ENCODE data around the gene KDM1A.

The KDM1A gene

GRCh38 chr1:23066075-23066474 is 46.8 kb downstream of the KDM1A start:
- H3K4me3 ChIP-seq (ENCODE audit: low read depth, low read length) = no peak overlapping the region

GRCh38 chr1:23069149-23069548 is 49.9 kb downstream of the KDM1A start:
- no peak overlapping the region for H3K4me3 ChIP-seq (ENCODE audit: low read depth, low read length)

- no peak overlapping the region for H3K4me3 ChIP-seq (ENCODE audit: low read depth, low read length)
Measured at GRCh38 chr1:23069675-23070074, 50.4 kb downstream of the KDM1A start.

GRCh38 chr1:23074012-23074411 is 54.7 kb downstream of the KDM1A start:
- no peak overlapping the region for H3K4me3 ChIP-seq (ENCODE audit: low read depth, low read length)

GRCh38 chr1:23079025-23079424 is 59.8 kb downstream of the KDM1A start:
- no peak overlapping the region for H3K4me3 ChIP-seq (ENCODE audit: low read depth, low read length)

GRCh38 chr1:23080885-23081284 is 61.6 kb downstream of the KDM1A start:
- H3K4me3 ChIP-seq (ENCODE audit: low read depth, low read length) = no peak overlapping the region

- no peak overlapping the region for H3K4me3 ChIP-seq (ENCODE audit: low read depth, low read length)
Measured at GRCh38 chr1:23081376-23081775, 62.1 kb downstream of the KDM1A start.

- no peak overlapping the region for H3K4me3 ChIP-seq (ENCODE audit: low read depth, low read length)
Measured at GRCh38 chr1:23083714-23084480, 64.6 kb downstream of the KDM1A start.

- H3K4me3 ChIP-seq (ENCODE audit: low read depth, low read length) = no peak overlapping the region
Measured at GRCh38 chr1:23084880-23085279, 65.6 kb downstream of the KDM1A start.

GRCh38 chr1:23085696-23086095 is 66.4 kb downstream of the KDM1A start:
- H3K4me3 ChIP-seq (ENCODE audit: low read depth, low read length) = no peak overlapping the region

GRCh38 chr1:23088027-23088426 is 68.8 kb downstream of the KDM1A start:
- no peak overlapping the region for H3K4me3 ChIP-seq (ENCODE audit: low read depth, low read length)

- H3K4me3 ChIP-seq (ENCODE audit: low read depth, low read length) = no peak overlapping the region
Measured at GRCh38 chr1:23090056-23090455, 70.8 kb downstream of the KDM1A start.

GRCh38 chr1:23091545-23091944 is 72.3 kb downstream of the KDM1A start:
- no peak overlapping the region for H3K4me3 ChIP-seq (ENCODE audit: low read depth, low read length)

- no peak overlapping the region for H3K4me3 ChIP-seq (ENCODE audit: low read depth, low read length)
Measured at GRCh38 chr1:23092447-23092846, 73.2 kb downstream of the KDM1A start.

- no peak overlapping the region for H3K4me3 ChIP-seq (ENCODE audit: low read depth, low read length)
Measured at GRCh38 chr1:23097316-23097715, 78.0 kb downstream of the KDM1A start.

GRCh38 chr1:23098463-23099170 is 79.3 kb downstream of the KDM1A start:
- H3K4me3 ChIP-seq (ENCODE audit: low read depth, low read length) = no peak overlapping the region

GRCh38 chr1:23099171-23099536 is 79.9 kb downstream of the KDM1A start:
- no peak overlapping the region for H3K4me3 ChIP-seq (ENCODE audit: low read depth, low read length)

- H3K4me3 ChIP-seq (ENCODE audit: low read depth, low read length) = no peak overlapping the region
Measured at GRCh38 chr1:23100074-23100748, 80.9 kb downstream of the KDM1A start.

GRCh38 chr1:23101101-23101827 is 82.0 kb downstream of the KDM1A start:
- no peak overlapping the region for H3K4me3 ChIP-seq (ENCODE audit: low read depth, low read length)

GRCh38 chr1:23101887-23102286 is 82.6 kb downstream of the KDM1A start:
- no peak overlapping the region for H3K4me3 ChIP-seq (ENCODE audit: low read depth, low read length)

GRCh38 chr1:23102289-23102688 is 83.0 kb downstream of the KDM1A start:
- no peak overlapping the region for H3K4me3 ChIP-seq (ENCODE audit: low read depth, low read length)
